HG02938 (cell line): ENCODE data around the gene CHCHD3.
"Not testable (repeated sequence)": the region's sequence is repeated elsewhere in the genome, so short reads cannot be mapped to it uniquely, and the experiment has no call there.

Experiments used
- ATAC-seq: cut with Tn5 transposase; IDR thresholded peaks from one replicate; pipeline ENCODE4 v1.9.1; 2021; ENCODE audit warnings: mild to moderate bottlenecking, moderate library complexity; ENCODE audit not compliant: unreplicated experiment

Gene CHCHD3

DNA sequence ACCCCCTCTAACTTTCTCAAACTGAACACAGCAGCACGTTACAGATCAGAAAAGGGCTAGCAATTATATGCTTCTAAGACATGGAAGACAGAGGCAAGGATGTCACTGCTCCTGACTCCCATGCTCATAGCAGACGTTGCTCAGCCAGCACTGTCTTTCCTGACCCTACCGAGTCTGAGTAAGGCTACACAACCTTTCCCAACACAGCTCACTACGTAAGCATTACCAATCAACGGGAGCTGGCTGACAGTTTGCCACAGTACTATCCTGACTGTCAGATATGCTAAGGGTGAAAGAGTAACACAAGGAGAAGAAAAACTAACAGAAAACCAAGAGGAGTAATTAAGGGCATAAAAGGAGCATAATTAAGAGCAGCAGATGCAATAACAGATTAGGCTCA, 171.2 kb downstream of the CHCHD3 start:
- ATAC-seq, result no peak

DNA sequence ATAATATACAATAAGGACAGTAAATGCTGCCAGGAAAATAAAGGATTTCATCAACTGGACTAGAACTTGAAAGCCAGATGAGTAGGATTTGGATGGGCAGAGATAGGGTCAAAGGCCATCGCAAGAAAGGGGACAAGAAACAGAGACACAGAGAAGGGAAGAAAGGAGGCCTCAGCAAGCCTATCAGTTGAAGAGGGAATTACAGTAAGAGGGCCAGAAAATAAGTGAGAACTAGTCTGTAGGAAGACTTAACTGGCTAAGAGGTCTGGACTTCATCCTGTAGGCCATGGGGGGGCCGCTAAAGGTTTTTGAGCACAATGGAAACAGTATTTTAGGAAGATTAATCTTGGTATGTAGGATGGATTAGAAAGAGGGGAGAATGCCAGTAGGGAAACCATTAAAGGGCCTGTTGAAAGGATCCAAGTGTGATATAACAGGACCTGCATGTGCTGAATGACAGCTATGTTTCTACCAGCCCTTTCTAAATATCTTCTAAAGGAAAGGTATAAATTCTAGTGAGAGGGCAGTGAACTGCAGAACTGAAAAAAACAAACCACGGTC, 174.4 kb downstream of the CHCHD3 start:
- ATAC-seq, result no peak

DNA sequence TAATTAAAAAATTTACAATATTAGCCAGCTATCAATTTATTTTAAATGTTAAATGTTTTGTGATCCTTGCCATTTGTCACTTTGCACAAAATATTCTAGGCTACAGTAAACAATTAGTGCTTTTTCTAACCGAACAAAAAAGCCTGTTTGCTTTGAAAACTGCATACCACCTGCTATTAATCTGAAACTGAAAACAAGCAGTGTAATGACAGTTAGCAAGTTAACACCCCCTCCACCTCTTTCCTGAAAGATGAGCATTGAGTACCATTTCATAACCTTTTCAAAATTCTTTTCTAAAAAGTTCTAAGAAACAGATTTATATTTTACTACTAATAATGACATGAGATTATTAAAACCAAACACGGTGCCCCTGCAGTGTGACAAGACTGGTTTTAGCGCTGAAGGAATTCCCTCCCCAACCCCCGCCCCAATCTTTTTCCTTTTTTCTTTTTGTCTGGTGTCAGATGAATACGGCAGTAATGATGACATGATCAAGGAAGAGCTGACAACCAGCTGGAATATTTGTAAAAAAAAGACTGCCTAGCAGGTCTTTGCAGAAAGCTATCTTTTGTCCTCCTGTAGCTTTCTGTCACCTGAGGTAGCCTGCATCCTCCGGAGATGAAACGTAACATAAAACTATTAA, 175.6 kb downstream of the CHCHD3 start:
- no peak for ATAC-seq

DNA sequence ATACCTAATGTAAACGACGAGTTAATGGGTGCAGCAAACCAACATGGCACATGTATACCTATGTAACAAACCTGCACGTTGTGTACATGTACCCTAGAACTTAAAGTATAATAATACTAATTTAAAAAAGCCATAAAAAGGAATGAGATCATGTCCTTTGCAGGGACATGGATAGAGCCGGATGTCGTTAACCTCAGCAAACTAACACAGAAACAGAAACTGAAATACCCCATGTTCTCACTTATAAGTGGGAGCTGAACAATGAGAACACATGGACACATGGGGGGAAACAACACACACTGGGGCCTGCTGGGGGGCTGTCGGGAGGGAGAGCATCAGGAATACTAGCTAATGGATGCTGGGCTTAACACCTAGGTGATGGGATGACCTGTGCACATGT, 176.8 kb downstream of the CHCHD3 start:
- ATAC-seq, result not testable (repeated sequence)

DNA sequence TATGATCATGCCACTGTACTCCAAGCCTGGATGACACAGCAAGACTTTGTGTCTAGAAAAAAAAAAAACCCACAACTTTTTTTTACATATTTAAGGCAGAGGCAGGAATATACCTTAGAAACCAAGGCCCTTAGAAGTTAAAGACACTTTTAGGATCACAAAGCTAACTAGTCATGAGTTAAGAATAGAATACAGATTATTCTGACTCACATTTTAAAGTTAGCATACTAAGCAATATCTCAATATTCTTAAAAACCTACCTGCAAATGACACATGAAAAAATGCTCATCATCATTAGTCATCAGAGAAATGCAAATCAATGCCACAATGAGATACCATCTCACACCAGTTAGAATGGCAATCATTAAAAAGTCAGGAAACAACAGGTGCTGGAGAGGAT, 177.7 kb downstream of the CHCHD3 start:
- no peak for ATAC-seq

DNA sequence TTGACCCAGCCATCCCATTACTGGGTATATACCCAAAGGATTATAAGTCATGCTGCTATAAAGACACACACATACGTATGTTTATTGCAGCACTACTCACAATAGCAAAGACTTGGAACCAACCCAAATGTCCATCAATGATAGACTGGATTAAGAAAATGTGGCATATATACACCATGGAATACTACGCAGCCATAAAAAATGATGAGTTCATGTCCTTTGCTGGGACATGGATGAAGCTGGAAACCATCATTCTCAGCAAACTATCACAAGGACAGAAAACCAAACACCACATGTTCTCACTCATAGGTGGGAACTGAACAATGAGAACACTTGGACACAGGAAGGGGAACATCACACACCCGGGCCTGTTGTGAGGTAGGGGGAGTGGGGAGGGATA, 179.6 kb downstream of the CHCHD3 start:
- not testable (repeated sequence) for ATAC-seq

DNA sequence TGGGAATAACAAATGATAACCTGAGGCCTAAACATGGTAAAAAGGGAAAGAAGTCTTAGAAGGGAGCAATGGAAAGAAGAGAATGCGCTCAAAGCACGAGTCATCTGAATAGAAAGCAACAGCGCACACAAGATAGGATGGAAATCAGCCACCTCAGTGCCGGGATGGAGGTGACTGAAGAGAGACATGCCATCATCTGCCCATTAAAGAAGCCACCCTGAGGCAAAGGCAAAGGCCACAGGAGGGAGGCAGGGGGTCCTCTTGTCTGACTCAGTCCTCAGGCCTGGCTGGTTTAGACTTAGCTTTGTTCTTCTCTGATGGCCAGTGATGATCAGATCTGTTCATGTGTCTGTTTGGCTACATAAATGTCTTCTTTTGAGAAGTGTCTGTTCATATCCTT, 180.6 kb downstream of the CHCHD3 start:
- no peak for ATAC-seq

DNA sequence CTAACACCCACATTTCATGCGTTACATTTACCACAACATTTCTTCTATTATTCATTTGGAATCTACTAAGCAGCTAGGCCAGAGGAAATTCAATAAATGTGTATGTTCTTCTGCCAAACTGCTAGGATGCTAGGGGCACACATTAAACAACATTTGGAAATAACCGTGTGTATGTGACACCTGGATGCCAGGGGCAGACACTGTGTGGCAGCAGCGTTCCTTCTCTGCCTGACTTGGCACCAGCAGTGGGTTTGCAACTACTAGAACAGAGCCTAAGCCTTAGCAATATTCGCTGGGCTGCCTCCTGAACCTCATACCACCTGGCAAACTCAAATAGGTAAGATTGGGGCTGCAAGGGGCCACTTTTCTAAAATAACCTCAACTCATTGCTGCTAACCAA, 182.1 kb downstream of the CHCHD3 start:
- ATAC-seq, result no peak

DNA sequence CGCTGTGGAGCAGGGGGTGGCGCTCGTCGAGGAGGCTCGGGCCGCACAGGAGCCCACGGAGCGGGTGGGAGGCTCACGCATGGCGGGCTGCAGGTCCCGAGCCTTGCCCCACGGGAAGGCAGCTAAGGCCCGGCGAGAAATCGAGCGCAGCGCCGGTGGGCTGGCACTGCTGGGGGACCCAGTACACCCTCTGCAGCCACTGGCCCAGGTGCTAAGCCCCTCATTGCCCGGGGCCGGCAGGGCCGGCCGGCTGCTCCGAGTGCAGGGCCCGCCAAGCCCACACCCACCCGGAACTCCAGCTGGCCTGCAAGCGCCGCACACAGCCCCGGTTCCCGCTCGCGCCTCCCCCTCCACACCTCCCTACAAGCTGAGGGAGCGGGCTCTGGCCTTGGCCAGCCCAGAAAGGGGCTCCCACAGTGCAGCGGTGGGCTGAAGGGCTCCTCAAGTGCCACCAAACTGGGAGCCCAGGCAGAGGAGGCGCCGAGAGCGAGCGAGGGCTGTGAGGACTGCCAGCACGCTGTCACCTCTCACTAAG, 183.2 kb downstream of the CHCHD3 start:
- not testable (repeated sequence) for ATAC-seq

DNA sequence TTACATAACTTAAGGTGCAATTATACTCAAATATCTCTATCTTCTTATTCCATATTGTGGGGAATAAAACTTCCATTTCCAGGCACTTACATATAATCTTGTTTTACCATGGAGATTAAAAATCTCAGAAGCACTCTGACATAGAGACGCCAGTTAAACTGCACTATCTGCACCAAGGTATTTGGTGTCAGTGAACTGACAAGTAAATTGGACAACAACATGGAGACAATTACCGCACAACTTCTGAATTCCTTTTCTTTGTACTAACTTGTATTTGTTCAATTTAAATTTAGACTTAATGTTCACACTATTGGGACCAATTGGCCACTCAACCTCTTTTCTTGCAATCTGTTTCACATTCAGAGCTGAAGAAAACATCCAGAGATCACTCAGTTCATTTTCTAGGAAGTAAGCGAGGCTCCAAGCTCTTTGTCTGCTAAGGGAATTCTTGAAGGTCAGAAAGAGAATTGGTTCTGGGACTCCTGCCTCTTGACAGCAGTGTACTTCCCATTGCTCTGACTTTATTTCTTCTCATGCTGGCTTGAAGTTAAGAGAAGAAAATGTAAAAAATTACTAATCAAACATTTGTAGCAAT, 184.7 kb downstream of the CHCHD3 start:
- no peak for ATAC-seq

DNA sequence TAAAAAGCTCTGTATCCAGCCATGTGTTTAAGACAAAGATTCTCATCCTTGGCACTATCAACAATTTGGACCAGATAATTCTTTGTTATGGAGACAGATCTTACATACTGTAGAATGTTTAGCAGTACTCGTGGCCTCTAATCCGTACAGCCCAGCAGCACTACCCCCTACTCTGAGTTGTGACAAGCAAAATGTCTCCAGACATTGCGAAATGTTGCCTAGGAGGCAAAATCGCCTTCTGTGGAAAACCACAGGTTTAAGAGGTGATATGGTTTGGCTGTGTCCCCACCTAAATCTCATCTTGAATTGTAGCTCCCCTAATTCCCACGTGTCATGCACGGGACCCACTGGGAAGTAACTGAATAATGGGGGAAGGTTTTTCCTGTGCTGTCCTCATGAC, 186.7 kb downstream of the CHCHD3 start:
- no peak for ATAC-seq

DNA sequence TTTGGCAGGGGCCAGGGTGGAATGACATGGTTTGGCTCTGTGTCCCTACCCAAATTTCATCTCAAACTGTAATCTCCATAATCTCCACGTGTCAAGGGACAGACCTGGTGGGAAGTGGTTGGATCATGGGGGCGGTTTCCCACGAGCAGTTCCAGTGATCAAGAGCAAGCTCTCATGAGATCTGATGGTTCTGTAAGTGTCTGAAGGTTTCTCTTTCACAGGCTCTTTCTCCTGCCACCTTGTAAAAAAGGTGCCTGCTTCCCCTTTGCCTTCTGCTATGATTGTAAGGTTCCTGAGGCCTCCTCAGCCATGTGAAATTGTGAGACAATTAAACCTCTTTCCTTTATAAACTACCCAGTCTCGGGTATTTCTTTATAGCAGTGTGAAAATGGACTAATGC, 188.3 kb downstream of the CHCHD3 start:
- ATAC-seq, result no peak

DNA sequence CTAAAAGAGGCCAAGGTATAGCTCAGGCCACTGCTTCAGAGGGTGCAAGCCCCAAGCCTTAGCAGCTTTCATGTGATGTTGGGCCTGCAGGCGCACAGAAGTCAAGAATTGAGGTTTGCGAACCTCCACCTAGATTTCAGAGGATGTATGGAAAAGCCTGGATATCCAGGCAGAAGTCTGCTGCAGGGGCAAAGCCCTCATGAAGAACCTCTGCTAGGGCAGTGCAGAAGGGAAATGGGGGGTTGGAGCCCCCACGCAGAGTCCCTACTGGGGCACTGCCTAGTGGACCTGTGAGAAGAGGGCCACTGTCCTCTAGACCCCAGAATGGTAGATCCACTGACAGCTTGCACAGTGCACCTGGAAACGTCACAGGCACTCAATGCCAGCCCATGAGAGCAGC, 189.1 kb downstream of the CHCHD3 start:
- not testable (repeated sequence) for ATAC-seq

DNA sequence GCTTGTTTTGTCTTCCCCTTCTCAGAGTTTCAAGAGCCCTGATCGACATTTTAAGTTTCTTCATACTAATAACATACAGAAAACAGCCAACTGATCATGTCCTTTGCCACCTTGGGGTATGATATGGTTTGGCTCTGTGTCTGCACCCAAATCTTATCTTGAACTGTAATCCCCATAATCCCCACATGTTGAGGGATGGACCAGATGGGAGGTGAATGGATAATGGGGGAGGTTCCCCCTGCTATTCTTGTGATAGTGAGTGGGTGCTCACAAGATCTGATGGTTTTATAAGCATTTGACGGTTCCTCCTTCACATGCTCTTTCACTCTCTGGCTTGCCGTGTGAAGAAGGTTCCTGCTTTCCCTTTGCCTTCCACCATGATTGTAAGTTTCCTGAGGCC, 190.3 kb downstream of the CHCHD3 start:
- no peak for ATAC-seq

DNA sequence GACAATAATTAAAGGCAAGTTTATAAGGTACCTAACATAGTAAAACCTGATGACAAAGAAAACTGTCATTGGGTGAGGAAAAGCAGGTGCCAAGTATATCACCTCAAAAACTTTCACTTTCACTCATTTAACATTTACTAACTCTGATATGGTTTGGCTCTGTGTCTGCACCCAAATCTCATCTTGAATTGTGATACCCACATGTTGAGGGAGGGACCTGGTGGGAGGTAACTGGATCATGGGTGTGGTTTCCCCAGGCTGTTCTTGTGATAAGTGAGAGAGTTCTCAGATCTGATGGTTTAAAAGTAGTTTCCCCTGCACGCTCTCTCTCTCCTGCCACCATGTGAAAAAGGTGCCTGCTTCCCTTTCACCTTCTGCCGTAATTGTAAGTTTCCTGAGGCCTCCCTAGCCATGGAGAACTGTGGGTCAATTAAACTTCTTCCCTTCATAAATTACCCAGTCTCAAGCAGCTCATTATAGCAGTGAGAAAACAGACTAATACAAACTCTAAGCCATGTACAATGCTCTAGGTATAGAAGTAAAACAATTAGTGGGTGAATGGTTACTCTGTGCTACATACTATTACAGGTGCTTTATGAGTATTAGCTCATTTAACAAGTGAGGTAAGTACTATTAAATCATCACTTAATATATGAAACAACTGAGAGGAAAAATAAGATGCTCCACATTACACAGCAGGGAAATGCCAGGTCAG, 199.0 kb downstream of the CHCHD3 start:
- peak; percentile 78 for ATAC-seq

DNA sequence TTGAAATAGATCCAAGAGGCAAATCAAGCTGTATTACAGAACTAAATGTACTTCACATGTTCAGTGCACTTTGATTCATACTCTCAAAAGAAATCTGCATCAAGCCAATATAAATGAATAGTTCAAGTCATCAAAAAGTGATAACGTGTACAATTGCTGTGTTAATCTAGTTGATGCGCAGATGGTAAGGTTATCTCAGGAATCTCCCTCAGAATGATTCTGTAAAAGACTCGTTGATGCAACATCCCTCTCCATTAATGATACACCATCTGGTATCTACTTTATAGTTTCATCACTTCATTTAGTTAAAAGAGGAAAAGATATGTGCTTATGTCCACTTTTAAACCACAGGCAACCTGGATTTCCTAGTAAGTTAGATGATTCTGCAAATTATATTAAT, 200.6 kb downstream of the CHCHD3 start:
- no peak for ATAC-seq

DNA sequence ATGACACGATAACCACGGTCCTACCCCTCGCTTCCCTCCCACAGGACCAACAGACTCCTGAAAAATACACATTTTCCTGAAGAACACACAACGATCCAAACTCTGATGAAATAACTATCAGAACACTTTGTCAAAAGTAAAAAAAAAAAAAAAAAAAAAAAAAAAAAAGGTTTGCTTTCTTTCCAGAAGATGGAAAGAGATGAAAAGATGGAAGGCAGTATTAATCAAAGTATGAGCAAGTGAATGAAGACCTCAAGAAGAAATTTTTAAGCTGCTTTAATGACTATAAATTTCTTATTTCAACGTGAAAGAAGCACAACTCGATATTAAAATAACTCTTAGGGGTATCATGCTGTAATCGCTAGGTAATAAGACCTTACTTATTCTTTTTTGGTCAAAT, 202.3 kb downstream of the CHCHD3 start:
- no peak for ATAC-seq

DNA sequence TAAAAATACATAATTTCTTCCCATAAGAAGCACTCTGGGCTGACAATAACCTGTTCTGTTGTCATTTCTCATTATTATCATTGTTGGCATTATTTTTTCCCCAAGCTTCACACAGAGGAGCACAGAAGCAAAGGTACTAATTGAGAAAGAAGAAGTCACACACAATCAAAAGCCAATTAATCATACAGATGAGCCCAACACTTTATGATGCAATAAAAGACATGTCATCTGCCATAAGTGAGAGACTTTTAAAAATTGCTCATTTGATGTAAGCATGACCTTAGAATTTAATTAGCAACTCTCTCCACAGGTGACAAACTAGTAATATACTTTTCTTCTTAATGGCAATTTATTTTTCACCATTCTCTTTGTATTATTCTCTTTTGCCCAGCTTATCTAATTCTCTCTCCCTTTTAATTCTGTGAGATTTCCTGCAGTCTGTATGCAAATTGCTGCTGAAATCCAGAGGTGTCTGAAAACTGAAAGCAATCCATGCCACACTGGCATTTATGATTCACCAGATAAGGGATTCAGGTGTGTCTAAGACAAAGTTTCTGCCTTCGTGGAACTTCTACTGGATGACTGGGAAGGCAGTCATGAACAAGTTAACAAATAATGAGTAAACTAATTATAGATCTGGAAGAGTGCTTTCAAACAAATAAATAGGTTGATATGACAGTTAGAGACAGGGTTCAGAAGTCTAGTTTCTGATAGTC, 203.5 kb downstream of the CHCHD3 start:
- ATAC-seq, result no peak

DNA sequence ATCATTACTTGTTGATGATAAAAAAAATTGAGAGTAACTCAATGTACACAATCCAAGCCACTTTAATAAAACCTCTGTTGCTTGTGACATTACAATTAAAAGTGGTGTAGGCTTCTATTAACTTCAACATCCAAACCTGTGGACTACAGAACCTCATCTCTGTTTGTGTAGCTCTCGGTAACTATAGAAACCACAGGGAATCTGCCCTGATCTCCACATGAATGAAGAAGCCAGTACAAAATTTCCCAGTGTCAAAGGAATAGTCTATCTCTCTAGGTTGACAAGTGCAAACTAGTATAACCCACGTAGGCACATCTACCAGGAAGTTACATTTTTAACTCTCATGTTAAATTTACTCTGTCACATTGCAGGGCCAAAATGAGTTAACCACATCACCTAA, 204.3 kb downstream of the CHCHD3 start:
- ATAC-seq, result no peak

DNA sequence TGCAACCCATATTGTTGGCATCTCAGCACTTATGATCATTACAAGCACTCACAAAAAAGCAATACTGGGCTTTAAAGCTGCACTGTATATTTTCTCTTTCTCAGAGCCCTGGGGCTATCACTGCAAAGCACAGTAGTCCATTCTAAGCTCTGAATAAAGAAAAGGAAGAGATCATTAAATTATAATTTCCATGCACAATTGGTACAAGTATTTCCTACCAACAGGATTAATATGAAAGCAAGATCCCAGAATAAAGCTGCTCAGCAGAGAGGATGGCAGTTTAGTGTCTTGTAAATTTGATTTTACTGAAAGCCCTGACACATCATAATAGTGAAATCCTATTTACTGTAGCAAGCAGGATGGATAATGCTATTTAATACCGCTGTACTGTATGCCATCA, 205.3 kb downstream of the CHCHD3 start:
- no peak for ATAC-seq

DNA sequence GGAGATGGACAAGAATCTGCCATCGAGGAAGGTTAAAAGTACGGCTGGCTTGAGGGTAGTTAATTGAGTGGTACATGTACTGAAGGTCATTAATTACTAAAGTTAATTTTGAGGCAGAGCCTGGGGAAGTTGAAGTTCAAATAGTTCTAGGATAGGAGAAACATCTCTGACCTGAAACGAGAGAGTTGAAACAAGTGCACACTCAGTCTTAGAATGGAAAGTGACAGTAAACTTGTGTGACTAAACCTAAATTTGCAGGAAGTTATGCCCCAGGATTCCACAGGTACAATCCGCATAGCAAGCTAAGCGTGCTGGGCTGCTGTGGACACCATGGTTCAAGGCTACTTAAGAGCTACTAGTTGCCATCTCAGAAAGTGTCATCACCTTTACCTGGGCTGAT, 209.9 kb downstream of the CHCHD3 start:
- ATAC-seq, result peak; percentile 67
